ENCODE measurements around the gene CRTC3. TPM values are rescaled to one million over a fixed set of nuclear protein-coding genes. Genes with fewer than 3 reads are reported as not detected.
"Not testable (repeated sequence)": the region's sequence is repeated elsewhere in the genome, so short reads cannot be mapped to it uniquely, and the experiment has no call there.

CRTC3 gene
- total RNA-seq, 1 experiment from 2014 or later: 25.9 TPM

DNA sequence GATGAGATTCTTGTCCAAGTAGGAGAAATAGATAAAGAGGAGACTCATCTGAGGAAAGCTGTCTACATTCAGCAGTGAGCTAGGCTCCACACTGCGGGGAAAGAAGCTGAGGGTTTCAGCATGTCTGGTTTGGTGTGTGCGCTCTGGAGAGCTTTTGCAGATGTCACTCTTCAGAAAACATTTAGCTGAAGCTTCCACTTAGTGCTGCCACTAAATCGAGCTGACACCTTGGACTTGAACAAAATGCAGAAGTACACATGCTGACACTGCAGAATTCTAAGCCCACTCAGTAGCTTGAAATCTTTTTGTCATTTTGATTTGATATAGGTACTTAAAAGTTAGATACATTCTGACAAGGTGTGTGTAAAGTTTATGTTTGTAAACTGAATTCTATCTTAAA, 32.3 kb upstream of the CRTC3 start:
- Mint-ChIP-seq H3K36me3 (ENCODE audit: insufficient read depth, unreplicated experiment) (peaks cover 100% of the 10 kb centered on the region), H3K27me3 (ENCODE audit: insufficient read depth, unreplicated experiment) (no peaks in the 10 kb centered on the region), H3K4me1 (ENCODE audit: insufficient read depth, unreplicated experiment) (no peaks in the 10 kb centered on the region), H3K4me3 (ENCODE audit: unreplicated experiment) (no peak overlapping the region), H3K9me3 (ENCODE audit: unreplicated experiment) (no peaks in the 10 kb centered on the region), H3K27ac (ENCODE audit: low read depth, unreplicated experiment) (no peak overlapping the region)
- ChIA-PET CTCF (interaction anchor here (0.8 to 3.5 kb wide), 3 partner anchors 15 to 177 kb away, joined by 4 to 13 read pairs (median 10); no protein-coding TSS in a partner anchor), POLR2A (interaction anchor here (1.0 kb wide), 1 partner anchor 145 kb away, joined by 3 read pairs; the partner anchor contains the start of gene ZNF774)
- intact Hi-C loops (cut with micrococcal nuclease): no loop called here
- no TSS peak for BruUV-seq (replicated peaks)
- DNase-seq (ENCODE audit: unreplicated experiment): no peak
- TF ChIP-seq, protein P1, sequence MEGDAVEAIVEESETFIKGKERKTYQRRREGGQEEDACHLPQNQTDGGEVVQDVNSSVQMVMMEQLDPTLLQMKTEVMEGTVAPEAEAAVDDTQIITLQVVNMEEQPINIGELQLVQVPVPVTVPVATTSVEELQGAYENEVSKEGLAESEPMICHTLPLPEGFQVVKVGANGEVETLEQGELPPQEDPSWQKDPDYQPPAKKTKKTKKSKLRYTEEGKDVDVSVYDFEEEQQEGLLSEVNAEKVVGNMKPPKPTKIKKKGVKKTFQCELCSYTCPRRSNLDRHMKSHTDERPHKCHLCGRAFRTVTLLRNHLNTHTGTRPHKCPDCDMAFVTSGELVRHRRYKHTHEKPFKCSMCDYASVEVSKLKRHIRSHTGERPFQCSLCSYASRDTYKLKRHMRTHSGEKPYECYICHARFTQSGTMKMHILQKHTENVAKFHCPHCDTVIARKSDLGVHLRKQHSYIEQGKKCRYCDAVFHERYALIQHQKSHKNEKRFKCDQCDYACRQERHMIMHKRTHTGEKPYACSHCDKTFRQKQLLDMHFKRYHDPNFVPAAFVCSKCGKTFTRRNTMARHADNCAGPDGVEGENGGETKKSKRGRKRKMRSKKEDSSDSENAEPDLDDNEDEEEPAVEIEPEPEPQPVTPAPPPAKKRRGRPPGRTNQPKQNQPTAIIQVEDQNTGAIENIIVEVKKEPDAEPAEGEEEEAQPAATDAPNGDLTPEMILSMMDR (IDR thresholded peaks at IDR 0.05; ENCODE audit: unreplicated experiment): no peak

DNA sequence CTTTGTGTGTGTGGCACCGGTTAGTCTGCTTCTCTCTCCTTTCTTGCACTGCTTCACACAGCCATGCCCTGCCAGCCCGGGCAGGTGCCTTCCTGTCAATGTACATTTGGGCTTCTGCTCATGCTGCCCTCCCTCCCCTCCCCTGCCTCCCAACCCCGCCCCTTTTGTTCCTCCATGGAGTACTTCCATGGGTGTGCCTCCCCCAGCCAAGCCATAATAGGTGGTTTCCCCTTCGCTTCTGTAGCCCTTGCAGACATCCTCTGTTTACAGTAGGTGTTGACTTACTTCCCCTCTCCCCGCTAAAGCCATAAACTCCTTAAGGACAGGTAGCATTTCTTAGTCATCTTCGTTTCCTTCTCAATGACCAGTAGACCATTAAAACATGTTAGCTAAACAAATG, 31.8 kb upstream of the CRTC3 start:
- H3K4me3 Mint-ChIP-seq (ENCODE audit: unreplicated experiment): no peak overlapping the region
- BruUV-seq (replicated peaks): no TSS peak
- peaks cover 100% of the 10 kb centered on the region for H3K36me3 Mint-ChIP-seq (ENCODE audit: insufficient read depth, unreplicated experiment)
- no peaks in the 10 kb centered on the region for H3K4me1 Mint-ChIP-seq (ENCODE audit: insufficient read depth, unreplicated experiment)
- no peaks in the 10 kb centered on the region for H3K9me3 Mint-ChIP-seq (ENCODE audit: unreplicated experiment)
- H3K27ac Mint-ChIP-seq (ENCODE audit: low read depth, unreplicated experiment): no peak overlapping the region
- TF ChIP-seq, protein P1 (IDR thresholded peaks at IDR 0.05; ENCODE audit: unreplicated experiment): no peak
- intact Hi-C loops (cut with micrococcal nuclease): no loop called here
- ChIA-PET POLR2A (interaction anchor here (1.0 kb wide), 1 partner anchor 146 kb away, joined by 3 read pairs; the partner anchor contains the start of gene ZNF774), CTCF (interaction anchor here (0.6 to 3.5 kb wide), 4 partner anchors 16 to 179 kb away, joined by 3 to 13 read pairs (median 7); no protein-coding TSS in a partner anchor)
- DNase-seq (ENCODE audit: unreplicated experiment): no peak
- no peaks in the 10 kb centered on the region for H3K27me3 Mint-ChIP-seq (ENCODE audit: insufficient read depth, unreplicated experiment)

DNA sequence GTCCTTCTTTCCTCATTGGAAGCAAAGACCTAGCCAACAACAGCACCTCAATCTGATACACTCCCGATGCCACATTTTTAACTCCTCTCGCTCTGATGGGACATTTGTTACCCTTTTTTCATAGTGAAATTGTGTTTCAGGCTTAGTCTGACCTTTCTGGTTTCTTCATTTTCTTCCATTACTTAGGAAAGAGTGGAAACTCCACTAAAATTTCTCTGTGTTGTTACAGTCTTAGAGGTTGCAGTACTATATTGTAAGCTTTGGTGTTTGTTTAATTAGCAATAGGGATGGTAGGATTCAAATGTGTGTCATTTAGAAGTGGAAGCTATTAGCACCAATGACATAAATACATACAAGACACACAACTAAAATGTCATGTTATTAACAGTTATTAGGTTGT, 29.6 kb upstream of the CRTC3 start:
- H3K4me1 Mint-ChIP-seq (ENCODE audit: insufficient read depth, unreplicated experiment): no peaks in the 10 kb centered on the region
- no peak for DNase-seq (ENCODE audit: unreplicated experiment)
- H3K36me3 Mint-ChIP-seq (ENCODE audit: insufficient read depth, unreplicated experiment): peaks cover 85% of the 10 kb centered on the region
- no peaks in the 10 kb centered on the region for H3K27me3 Mint-ChIP-seq (ENCODE audit: insufficient read depth, unreplicated experiment)
- ChIA-PET CTCF (interaction anchor here (2.3 to 3.5 kb wide), 3 partner anchors 18 to 386 kb away, joined by 6 to 17 read pairs (median 10); no protein-coding TSS in a partner anchor), POLR2A (interaction anchor here (0.7 to 1.7 kb wide), 2 partner anchors 9 to 148 kb away, joined by 3 to 5 read pairs; no protein-coding TSS in a partner anchor)
- TF ChIP-seq, protein P1 (IDR thresholded peaks at IDR 0.05; ENCODE audit: unreplicated experiment): no peak
- H3K4me3 Mint-ChIP-seq (ENCODE audit: unreplicated experiment): no peak overlapping the region
- no peak overlapping the region for H3K27ac Mint-ChIP-seq (ENCODE audit: low read depth, unreplicated experiment)
- H3K9me3 Mint-ChIP-seq (ENCODE audit: unreplicated experiment): no peaks in the 10 kb centered on the region
- no TSS peak for BruUV-seq (replicated peaks)
- intact Hi-C loops (cut with micrococcal nuclease): no loop called here

DNA sequence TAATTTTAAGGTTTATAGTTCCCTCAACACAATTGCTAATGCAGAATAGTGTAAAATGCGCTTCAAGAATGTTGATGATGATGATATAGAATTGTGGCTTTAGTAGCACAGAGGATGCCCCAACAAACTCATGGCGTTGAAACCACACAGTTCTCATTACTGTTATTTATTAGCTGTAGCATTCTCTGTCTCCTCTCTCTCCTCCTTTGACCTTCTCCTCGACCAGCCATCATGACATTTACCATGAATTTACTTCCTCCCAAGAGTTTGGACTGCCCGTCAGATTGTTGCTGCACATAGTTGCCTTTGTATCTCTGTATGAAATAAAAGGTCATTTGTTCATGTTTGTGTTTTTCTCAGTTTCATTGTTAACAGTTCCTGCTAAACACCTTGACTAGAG, 27.8 kb upstream of the CRTC3 start:
- no peaks in the 10 kb centered on the region for H3K9me3 Mint-ChIP-seq (ENCODE audit: unreplicated experiment)
- ChIA-PET CTCF (no interaction called here), POLR2A (no interaction called here)
- intact Hi-C loops (cut with micrococcal nuclease): no loop called here
- peak overlapping the region; percentile 48 for H3K27ac Mint-ChIP-seq (ENCODE audit: low read depth, unreplicated experiment)
- H3K36me3 Mint-ChIP-seq (ENCODE audit: insufficient read depth, unreplicated experiment): peaks cover 76% of the 10 kb centered on the region
- H3K27me3 Mint-ChIP-seq (ENCODE audit: insufficient read depth, unreplicated experiment): no peaks in the 10 kb centered on the region
- DNase-seq (ENCODE audit: unreplicated experiment): no peak
- no peaks in the 10 kb centered on the region for H3K4me1 Mint-ChIP-seq (ENCODE audit: insufficient read depth, unreplicated experiment)
- TF ChIP-seq, protein P1 (IDR thresholded peaks at IDR 0.05; ENCODE audit: unreplicated experiment): no peak
- no TSS peak for BruUV-seq (replicated peaks)
- no peak overlapping the region for H3K4me3 Mint-ChIP-seq (ENCODE audit: unreplicated experiment)

DNA sequence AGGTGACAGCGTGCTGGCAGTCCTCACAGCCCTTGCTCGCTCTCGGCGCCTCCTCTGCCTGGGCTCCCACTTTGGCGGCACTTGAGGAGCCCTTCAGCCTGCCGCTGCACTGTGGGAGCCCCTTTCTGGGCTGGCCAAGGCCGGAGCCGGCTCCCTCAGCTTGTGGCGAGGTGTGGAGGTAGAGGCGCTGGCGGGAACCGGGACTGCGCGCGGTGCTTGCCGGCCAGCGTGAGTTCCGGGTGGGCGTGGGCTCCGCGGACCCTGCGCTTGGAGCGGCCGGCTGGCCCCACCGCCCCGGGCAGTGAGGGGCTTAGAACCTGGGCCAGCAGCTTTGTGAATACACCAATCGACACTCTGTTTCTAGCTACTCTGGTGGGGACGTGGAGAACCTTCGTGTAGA, 18.9 kb upstream of the CRTC3 start:
- H3K4me3 Mint-ChIP-seq (ENCODE audit: unreplicated experiment); H3K9me3 Mint-ChIP-seq (ENCODE audit: unreplicated experiment); H3K27ac Mint-ChIP-seq (ENCODE audit: low read depth, unreplicated experiment); H3K4me1 Mint-ChIP-seq (ENCODE audit: insufficient read depth, unreplicated experiment); intact Hi-C loops (cut with micrococcal nuclease); BruUV-seq (replicated peaks); H3K27me3 Mint-ChIP-seq (ENCODE audit: insufficient read depth, unreplicated experiment); DNase-seq (ENCODE audit: unreplicated experiment): not testable (repeated sequence)
- POLR2A ChIA-PET: interaction anchor here (0.9 kb wide), 1 partner anchor 72 kb away, joined by 3 read pairs; no protein-coding TSS in a partner anchor
- peaks cover 21% of the 10 kb centered on the region for H3K36me3 Mint-ChIP-seq (ENCODE audit: insufficient read depth, unreplicated experiment)
- CTCF ChIA-PET: interaction anchor here (0.7 to 2.6 kb wide), 2 partner anchors 191 to 373 kb away, joined by 3 to 14 read pairs; partner anchors contain the start of gene FES

DNA sequence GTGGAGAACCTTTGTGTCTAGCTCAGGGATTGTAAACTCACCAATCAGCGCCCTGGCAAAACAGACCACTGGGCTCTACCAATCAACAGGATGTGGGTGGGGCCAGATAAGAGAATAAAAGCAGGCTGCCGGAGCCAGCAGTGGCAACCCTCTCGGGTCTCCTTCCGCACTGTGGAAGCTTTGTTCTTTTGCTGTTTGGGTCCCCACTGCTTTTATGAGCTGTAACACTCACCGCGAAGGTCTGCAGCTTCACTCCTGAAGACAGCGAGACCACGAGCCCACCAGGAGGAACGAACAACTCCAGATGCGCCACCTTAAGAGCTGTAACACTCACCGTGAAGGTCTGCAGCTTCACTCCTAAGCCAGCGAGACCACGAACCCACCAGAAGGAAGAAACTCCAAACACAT, 18.5 kb upstream of the CRTC3 start:
- H3K27ac Mint-ChIP-seq (ENCODE audit: low read depth, unreplicated experiment); H3K4me1 Mint-ChIP-seq (ENCODE audit: insufficient read depth, unreplicated experiment); BruUV-seq (replicated peaks); DNase-seq (ENCODE audit: unreplicated experiment); H3K9me3 Mint-ChIP-seq (ENCODE audit: unreplicated experiment); H3K4me3 Mint-ChIP-seq (ENCODE audit: unreplicated experiment); H3K27me3 Mint-ChIP-seq (ENCODE audit: insufficient read depth, unreplicated experiment); intact Hi-C loops (cut with micrococcal nuclease): not testable (repeated sequence)
- ChIA-PET CTCF (interaction anchor here (0.7 to 2.6 kb wide), 4 partner anchors 13 to 191 kb away, joined by 3 to 14 read pairs (median 4); no protein-coding TSS in a partner anchor), POLR2A (interaction anchor here (0.9 kb wide), 1 partner anchor 73 kb away, joined by 3 read pairs; no protein-coding TSS in a partner anchor)
- peaks cover 21% of the 10 kb centered on the region for H3K36me3 Mint-ChIP-seq (ENCODE audit: insufficient read depth, unreplicated experiment)
